Middle frontal gyrus (tissue), 1 donor: ENCODE results near the gene ALKBH4.
"Not testable (repeated sequence)": the region's sequence is repeated elsewhere in the genome, so short reads cannot be mapped to it uniquely, and the experiment has no call there.

ENCODE experiments used
- DNase-seq: peaks from one replicate; pipeline ENCODE4 v3.0.0-alpha.2; 2015; ENCODE audit warnings: low spot score; ENCODE audit errors: extremely low spot score

The ALKBH4 gene

GRCh38 chr7:102455596-102455995, 9.1 kb downstream of the ALKBH4 start:
- no peak for DNase-seq

GRCh38 chr7:102454932-102455331, 9.7 kb downstream of the ALKBH4 start:
- DNase-seq: not testable (repeated sequence)

DNA sequence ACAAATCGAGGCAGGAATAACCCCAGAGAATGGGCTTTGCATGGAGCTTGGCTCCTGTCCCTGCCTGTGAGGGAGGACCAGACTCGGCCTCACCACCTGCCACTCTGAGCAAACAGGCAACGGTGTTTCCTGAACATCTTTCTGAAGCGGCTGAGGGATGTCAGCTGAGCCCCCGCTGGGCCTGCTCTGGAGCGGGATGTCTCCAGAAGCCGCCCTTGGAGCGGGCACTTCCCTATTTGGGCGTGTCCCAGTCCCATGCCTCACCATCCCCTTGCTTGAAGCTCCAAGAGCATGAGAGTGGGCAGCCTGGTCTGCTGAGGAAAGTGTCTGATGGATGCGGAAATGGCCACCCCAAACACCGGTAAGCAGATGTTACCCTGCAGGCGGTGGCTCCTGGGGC, 10.2 kb downstream of the ALKBH4 start:
- DNase-seq: no peak

DNA sequence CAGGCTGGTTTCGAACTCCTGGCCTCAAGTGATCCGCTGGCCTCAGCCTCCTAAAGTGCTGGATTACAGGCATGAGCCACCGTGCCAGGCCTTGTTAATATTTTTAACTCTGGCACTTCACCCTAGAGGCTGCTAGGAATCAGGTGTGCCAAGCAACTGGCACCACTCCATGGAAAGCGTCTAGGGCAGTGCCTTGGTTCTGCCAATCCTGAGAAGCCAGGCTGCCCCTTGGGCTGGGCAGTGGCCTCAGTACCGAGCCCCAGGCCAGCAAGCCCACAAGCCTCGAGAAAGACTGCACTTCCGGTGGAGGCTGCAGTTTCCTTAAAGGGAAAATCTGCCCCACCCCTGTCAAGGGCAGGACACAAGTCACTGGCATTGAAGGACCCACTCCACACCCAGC, 11.3 kb downstream of the ALKBH4 start:
- no peak for DNase-seq

DNA sequence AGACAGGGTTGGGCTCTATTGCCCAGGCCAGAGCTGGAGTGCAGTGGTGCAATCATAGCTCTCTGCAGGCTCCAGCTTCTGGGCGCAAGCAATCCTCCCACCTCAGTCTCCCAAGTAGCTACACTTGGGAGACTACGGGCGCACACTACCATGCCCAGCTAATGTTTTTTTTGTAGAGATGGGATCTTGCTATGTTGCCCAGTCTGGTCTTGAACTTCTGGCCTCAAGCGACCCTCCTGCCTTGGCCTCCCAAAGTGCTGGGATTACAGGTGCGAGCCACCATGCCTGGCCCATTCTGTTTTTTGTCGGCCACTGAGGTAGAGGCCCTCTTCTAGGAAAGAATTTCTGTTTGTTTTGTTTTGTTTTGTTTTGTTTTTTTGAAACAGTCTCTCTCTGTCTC, 12.2 kb downstream of the ALKBH4 start:
- no peak for DNase-seq

DNA sequence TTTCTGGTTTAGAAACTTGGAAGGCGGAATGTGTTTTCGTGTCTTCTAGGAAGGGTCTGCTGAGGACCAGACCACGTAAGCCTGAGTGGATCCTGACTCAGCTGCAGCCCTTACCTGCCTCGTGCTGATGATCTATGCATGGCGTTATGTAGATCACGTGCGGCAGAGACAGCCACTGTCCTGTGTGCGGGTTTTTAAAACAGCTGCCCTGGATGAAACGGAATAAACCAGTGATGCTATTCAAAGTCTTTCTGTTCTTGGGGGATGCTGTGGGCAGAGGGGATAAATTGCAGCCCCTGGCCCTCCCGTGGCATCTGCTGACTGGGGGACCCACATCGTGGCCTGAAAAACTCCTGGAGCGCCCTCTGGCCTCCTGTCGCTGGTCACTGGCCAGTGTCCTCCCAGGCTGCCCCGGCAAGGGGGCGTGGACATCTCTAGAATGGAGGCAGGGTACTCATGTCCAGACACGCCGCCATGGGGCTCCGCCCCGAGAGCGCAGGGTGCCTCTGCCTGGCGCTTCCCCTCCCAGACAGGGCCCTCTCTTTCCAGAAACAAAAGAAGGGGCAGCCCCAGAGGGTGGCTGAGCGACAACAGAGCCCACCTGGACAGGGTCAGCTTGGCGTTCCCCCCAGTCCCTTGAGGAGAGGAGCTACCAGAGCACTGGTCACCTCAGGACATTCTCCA, 13.2 kb downstream of the ALKBH4 start:
- no peak for DNase-seq

DNA sequence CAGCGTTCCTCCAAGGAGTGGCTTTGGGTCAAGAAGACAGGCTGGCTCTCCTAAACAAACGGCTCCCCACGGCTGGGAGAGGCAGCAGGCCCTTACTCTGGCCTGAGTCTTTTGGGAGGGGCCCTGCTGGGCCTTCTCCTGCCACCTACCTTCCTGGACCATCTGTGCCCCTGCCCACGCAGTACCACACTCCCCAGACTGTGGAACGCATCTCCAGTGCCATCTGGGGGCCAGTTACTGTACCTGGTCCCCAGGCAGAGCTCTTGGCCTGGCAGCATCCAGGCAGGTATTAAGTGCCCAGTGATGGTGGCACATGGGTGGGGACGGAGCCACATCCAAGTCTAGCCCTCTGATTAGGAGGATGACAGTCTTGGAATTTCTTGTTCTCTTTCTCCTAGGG, 14.4 kb downstream of the ALKBH4 start:
- DNase-seq: no peak

- no peak for DNase-seq
Observed at GRCh38 chr7:102449136-102449535, 15.5 kb downstream of the ALKBH4 start.

GRCh38 chr7:102447311-102447710, 17.4 kb downstream of the ALKBH4 start:
- DNase-seq: no peak

DNA sequence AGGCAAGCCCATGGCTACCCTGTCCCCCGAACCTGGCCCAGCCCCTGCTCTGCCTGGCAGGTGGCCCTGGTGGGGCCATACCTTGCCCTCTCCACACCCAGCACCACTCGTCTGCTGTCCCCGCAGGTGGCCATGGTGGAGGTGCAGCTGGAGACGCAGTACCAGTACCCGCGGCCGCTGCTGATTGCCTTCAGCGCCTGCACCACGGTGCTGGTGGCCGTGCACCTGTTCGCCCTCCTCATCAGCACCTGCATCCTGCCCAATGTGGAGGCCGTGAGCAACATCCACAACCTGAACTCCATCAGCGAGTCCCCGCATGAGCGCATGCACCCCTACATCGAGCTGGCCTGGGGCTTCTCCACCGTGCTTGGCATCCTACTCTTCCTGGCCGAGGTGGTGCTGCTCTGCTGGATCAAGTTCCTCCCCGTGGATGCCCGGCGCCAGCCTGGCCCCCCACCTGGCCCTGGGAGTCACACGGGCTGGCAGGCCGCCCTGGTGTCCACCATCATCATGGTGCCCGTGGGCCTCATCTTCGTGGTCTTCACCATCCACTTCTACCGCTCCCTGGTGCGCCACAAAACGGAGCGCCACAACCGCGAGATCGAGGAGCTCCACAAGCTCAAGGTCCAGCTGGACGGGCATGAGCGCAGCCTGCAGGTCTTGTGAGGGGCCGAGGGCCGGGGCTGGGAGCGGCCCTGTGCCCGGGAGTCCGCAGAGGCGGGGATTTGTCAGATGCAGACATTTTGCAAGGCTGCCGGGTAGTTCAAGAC, 18.1 kb downstream of the ALKBH4 start:
- DNase-seq: no peak

- no peak for DNase-seq
Observed at GRCh38 chr7:102445674-102446071, 19.0 kb downstream of the ALKBH4 start.

- no peak for DNase-seq
Observed at GRCh38 chr7:102444961-102445673, 19.5 kb downstream of the ALKBH4 start.

GRCh38 chr7:102439963-102440795, 24.5 kb downstream of the ALKBH4 start:
- no peak for DNase-seq

GRCh38 chr7:102436118-102436517, 28.5 kb downstream of the ALKBH4 start:
- no peak for DNase-seq

DNA sequence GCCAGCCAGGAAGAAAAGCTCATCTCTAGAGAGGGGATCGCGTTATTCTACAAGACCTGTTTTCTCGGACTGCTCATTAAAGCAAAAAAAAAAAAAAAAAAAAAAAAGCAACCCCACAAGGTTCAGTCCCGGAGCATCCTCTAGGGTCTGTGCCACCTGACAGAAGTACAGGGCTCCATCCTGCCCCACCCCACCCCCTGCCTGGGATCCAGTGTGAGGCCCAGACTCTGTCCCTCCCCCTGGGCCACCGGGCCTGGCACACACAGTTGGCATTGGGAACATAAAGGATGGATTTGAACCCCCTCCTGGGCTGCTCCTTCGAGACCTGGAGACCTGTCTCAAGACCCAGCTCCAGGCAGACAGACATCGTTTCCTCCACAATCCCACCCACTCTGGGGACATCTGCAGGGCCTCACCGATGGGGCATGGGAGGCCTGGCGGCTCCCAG, 30.6 kb downstream of the ALKBH4 start:
- DNase-seq: no peak

GRCh38 chr7:102433219-102434038, 31.2 kb downstream of the ALKBH4 start, which contains the start of gene ORAI2:
ORAI2 (plus strand) TSS chr7:102433575; CDS start chr7:102438957, 5,382 bp downstream.
- peak; percentile 67 for DNase-seq

DNA sequence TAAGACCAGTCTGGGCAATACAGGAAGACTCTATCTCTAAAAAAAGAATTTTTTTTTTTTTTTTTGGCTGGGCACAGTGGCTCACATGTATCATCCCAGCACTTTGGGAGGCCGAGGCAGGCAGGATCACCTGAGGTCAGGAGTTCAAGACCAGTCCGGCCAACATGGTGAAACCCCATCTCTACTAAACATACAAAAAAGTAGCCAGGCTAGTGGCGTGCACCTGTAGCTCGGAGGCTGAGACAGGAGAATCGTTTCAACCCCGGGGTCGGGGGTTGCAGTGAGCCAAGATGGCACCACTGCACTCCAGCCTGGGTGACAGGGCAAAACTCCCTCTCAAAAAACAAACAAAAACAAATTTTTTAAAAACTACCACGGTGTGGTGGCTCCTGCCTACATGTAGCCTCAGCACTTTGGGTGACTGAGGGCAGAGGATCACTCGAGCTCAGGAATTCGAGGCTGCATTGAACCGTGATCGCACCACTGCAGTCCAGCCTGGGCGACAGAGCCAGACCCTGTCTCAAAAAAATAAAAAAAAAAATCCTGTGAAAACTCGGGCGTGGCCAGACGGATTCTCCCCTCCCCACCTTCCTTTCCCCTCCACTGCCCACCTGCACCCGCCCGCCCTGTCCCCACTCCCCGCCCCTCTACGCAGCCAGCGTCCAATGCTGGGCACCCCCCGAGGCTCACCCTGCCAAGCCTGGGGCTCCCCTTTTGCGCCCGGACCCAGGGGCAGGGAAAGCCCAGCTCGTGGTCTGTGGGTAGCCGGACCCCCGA, 32.0 kb downstream of the ALKBH4 start:
- no peak for DNase-seq

GRCh38 chr7:102431617-102432298, 32.9 kb downstream of the ALKBH4 start:
- DNase-seq: peak; percentile 62
